ENCODE results near the gene TMCC1.
"Not testable (repeated sequence)": the region's sequence is repeated elsewhere in the genome, so short reads cannot be mapped to it uniquely, and the experiment has no call there.

The TMCC1 gene

GRCh38 chr3:129769616-129770015, 123.9 kb downstream of the TMCC1 start:
- no peak for DNase-seq

- DNase-seq: no peak
Measured at GRCh38 chr3:129768728-129769127, 124.8 kb downstream of the TMCC1 start.

DNA sequence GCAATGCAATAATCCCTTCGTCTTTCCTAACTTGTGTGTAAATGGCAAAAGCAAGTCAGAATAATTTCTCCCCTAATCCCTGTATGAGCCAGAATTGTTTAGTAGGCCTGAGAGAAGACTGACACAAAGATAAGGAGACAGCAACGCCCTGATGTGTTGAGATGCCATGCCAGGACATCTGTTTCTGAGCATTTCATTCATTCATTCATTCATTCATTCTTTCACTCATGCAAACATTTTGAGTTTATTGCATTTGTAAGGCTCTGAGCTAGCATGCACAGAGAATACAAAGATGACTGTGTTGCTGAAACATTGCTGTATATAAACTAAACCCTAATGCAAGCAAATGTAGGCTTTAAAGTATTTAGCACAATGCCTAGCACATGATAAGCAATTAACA, 127.4 kb downstream of the TMCC1 start:
- DNase-seq: no peak

DNA sequence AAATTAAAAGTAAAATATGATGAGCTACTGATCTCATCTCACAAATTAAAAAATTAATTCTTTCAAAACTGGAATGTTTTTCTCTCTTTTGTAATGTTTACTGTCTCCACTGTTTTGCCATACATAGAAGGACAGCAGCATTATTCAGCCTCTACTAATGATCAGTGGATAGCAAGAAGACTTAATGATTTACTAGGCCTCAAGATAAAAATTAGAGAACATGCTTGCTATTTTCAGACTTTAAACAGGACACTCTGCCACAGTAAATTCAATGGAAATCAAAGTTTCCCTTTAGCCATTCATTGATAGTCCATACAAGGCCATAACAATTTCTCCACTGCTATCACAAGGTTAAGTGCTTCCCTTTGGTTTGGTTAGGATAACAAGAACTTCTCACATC, 129.4 kb downstream of the TMCC1 start:
- no peak for DNase-seq

DNA sequence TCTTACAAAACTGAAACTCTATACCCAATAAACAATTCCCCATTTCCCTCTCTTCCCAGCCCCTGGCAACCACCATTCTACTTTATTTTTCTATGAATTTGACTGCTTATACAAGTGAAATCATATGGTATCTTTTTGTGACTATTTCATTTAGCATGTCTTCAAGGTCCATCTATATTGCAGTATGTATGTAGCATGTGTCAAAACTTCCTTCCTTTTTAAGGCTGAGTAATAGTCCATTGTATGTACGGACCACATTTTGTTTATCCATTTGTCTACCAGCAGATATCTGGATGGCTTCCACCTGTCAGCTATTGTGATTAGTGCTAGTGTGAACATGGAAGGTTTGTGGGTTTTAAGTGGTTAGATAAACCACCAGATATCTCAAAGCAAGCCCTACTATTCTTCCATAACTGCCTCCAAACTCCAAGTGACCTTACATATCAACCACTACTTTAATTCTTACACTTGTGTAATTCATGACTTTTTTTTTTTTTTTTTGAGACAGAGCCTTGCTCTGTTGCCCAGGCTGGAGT, 134.7 kb downstream of the TMCC1 start:
- peak in 1 of 2 donors; percentile 38 for DNase-seq

DNA sequence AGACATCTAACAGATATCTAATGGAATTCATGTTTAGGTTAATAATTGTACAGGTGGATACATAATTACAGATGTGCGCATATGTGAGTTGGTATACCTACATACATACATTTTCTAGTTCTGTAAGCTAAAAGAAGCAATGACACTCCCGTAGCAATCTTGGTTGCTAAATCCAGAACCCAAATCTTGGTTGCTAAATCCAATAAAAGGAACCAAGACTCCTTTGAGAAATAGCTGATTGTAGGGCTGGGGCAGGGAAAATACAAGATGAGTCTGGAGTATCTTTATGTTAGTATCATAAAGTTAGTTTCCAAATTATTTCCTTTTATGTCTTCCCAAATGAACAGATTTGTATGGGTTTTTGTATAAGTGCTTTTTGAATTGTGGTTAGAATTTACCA, 135.2 kb downstream of the TMCC1 start:
- DNase-seq: peak; percentile 53 to 63

- peak; percentile 47 to 60 for DNase-seq
Measured at GRCh38 chr3:129756871-129757270, 136.6 kb downstream of the TMCC1 start.

GRCh38 chr3:129751105-129751504, 142.4 kb downstream of the TMCC1 start:
- DNase-seq: not testable (repeated sequence)

GRCh38 chr3:129749692-129750091, 143.8 kb downstream of the TMCC1 start:
- DNase-seq: no peak

GRCh38 chr3:129747992-129748391, 145.5 kb downstream of the TMCC1 start:
- DNase-seq: no peak

DNA sequence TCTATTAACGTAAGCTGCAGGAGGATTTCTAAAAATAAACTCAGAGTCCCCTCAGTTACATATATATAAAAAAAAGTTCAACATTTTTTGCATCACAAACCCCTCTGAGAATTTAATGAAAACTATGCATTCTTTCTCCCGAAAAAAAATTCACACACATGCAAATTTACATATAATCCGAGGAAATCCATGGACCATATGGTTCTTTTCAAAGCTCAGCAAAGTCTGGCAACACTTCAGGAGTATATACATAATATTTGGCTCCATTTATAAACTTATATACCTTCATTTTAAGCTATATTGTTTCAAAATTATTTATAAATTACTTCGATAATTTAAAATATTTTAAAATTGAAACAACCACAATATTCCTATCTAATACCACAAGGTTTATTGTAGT, 146.4 kb downstream of the TMCC1 start:
- DNase-seq: no peak

- no peak for DNase-seq
Measured at GRCh38 chr3:129746629-129747028, 146.9 kb downstream of the TMCC1 start.

DNA sequence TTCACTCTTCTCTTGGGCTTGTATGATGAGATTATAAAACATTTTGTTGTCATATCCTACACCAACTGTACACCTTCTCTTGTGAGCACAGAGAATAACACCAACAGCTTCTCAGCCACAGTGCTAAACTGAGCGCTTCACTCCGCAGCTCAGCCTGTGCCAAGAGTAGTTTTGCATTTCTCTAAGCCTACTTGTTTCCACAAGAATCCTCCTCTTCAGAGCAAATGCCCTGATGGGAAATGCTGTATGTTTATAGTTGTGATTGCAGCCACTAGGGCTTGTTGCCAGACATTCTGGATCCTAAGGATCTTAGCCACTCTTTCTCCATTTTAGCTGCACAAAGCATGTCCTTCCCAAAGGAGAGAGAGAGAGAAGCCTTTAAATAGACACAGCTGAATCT, 148.3 kb downstream of the TMCC1 start:
- DNase-seq: no peak

DNA sequence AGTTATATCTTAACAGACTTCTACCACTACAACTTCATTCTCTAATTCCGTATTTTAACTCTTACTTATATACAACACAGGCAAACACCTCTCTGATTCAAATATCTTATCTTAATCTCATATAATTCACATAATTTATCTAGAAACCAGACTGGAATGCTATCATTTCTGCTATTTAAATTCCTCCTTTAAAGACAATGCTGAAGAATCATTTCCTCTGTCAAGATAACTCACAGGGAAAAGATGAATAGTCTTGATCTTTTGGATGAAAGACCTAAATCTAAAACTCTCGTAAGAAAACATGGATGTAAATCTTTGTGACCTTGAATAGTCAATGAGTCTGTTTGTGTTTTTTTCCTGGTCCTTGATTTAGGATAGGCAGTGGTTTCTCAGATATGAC, 151.7 kb downstream of the TMCC1 start:
- no peak for DNase-seq

DNA sequence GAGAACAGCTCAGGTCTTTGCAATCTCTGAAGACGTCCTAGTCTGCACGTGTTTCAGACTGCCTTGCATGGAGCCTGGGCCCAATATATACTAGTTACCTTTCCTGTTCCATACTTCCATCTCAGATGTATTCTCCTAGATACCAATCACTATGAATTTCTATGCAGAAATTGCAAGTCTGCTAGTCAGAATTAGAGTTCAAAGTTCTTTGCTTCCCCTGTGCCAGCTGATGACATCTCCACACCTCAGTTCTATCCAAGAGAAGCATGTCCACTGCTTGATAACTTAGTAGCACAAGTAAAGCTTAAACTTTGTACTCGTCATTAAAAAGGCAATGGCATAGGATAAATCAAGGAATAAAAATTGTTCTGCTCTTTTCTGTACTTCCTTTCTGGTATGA, 153.4 kb downstream of the TMCC1 start:
- DNase-seq: no peak

DNA sequence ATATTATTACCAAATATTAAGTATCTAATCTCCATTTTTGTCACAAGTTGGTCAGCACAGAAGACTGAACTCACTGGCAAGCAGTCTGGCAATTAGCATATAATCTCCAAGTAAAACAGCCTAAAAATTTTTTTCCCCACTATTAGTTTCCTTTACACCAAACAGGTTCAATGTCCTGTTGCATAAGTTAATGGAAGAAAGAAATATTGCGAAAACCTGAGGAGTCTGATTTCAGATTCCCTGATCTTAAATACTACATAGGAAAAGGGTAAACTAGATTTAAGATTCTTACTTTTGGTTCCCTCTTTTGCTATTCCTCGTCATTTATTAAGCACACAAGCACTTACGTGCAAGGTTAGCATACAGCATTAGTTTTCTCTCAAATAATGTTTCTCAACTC, 153.9 kb downstream of the TMCC1 start:
- no peak for DNase-seq

- DNase-seq: peak in 1 of 2 donors; percentile 4
Measured at GRCh38 chr3:129738172-129738571, 155.3 kb downstream of the TMCC1 start.

DNA sequence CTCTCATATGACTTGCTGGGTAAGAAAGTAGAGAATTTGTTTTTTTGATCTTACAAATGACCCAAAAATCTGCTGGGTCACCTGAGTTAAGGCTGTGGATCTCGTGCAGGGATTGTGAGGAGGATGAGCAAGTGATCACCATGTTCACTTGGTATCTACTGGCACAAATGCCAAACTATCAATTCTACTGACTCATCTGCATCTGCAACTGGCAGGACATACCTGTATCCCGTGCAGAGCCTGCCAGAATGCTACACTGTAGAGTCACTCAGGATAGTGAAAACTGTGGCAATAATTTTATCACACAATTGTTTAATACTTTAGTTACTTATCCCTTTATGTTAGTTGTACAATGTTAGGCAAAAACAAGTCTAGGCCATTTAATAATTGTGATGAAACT, 157.4 kb downstream of the TMCC1 start:
- no peak for DNase-seq

DNA sequence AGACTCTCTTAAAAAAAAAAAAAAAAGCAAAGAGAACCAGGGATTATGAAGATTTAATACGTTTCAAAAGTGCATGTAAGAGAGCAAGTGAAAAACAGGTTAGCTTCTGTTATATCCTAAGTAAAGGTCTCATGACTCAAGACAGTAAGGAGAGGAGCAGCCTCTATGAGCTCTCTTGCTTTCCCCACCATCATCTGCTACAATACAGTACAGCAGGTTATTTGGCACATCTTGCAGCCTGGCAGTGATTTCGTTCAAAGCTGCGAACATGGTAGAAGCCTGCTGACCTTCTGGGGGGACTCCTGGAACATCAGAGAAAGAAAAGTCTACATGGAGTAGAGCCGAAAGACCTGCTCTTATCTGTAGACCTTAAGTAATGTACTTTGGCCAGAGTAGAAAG, 157.9 kb downstream of the TMCC1 start:
- no peak for DNase-seq

- no peak for DNase-seq
Measured at GRCh38 chr3:129734449-129734848, 159.1 kb downstream of the TMCC1 start.

- DNase-seq: no peak
Measured at GRCh38 chr3:129732200-129732876, 161.2 kb downstream of the TMCC1 start.

GRCh38 chr3:129727707-129728106, 165.8 kb downstream of the TMCC1 start:
- DNase-seq: no peak

- DNase-seq: no peak
Measured at GRCh38 chr3:129723558-129724324, 169.8 kb downstream of the TMCC1 start.

- DNase-seq: no peak
Measured at GRCh38 chr3:129722527-129722926, 171.0 kb downstream of the TMCC1 start.
